ENCODE results near the gene MYL12A.

MYL12A gene

DNA sequence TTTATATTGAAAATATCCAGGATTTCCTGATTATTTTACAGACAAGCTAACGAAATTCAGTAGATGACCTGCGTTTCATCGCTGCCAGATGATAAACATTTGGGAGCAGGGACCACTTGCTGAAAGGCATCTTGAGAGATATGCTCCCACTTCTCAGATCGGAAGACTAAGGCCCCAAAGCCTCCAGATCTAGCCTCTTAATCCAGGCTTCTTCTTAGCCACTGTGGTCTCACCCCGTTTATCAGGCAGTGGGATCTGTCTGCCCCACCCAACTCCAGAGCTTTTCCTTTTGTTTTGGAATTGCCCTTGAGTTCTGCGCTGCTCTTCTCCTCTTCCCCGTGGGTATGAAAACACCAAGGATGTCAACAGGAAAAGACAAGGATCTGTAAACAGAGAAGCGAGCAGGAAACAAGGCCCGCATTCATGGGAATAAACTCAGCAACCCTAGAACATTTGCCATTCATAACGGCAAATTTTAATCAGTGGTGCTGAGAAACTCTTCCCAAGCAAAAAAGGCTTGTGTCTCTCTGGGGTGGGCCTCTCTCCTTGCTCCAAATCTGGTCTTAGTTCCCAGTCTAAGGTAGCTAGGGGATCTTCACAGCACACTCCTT, 35.8 kb downstream of the MYL12A start:
- no peak for DNase-seq (ENCODE audit: low spot score)

DNA sequence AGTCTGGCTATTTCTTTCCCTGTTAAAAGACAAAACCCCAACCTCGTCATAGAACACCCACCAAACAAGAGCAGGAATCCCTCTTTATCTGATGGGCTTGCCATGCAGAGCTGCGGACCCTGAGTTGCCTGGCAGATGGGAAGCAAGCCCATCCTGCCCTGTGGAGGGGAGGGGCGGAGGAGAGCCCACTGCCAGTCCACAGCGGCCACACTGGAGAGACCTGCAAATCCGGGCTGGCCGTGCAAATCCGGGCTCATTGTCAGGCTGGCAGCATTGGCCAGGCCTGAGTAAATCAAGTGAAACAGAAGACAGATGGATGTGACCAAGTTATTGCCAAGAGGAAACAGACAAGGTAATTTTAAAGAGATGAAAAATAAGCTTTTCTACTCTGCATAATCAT, 36.3 kb downstream of the MYL12A start:
- DNase-seq (ENCODE audit: low spot score): no peak

DNA sequence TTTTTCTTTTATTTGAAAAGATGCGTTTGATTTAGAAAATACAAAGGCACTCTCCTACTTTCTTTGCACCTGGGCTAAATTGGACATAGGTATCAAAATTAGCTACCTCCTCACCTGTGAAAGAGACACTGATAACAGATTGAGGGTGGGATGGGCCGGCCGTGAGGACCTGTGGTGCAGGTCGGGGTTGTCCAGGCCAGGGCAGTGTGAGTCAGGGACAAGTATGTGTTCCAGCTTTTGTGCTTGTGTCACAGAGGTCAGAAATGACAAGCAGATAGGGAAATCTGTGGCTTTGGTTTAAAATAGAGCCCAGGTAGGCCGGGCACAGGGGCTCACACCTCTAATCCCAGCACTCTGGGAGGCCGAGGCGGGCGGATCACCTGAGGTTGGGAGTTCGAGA, 36.9 kb downstream of the MYL12A start:
- DNase-seq (ENCODE audit: low spot score): no peak

DNA sequence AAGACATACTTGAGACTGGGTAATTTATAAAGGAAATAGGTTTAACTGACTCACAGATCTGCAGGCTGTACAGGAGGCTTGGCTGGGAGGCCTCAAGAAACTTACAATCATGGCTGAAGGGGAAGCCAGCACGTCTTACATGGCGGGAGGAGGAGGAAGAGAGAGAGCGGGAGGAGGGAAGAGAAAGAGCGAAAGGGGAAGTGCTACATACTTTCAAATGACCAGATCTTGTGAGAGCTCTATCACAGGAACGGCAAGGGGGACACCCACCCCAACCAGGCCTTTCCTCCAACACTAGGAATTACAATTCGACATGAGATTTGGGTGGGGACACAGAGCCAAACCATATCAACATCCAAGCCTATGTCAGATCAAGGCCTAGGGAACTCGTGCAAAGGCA, 38.6 kb downstream of the MYL12A start:
- no peak for DNase-seq (ENCODE audit: low spot score)

DNA sequence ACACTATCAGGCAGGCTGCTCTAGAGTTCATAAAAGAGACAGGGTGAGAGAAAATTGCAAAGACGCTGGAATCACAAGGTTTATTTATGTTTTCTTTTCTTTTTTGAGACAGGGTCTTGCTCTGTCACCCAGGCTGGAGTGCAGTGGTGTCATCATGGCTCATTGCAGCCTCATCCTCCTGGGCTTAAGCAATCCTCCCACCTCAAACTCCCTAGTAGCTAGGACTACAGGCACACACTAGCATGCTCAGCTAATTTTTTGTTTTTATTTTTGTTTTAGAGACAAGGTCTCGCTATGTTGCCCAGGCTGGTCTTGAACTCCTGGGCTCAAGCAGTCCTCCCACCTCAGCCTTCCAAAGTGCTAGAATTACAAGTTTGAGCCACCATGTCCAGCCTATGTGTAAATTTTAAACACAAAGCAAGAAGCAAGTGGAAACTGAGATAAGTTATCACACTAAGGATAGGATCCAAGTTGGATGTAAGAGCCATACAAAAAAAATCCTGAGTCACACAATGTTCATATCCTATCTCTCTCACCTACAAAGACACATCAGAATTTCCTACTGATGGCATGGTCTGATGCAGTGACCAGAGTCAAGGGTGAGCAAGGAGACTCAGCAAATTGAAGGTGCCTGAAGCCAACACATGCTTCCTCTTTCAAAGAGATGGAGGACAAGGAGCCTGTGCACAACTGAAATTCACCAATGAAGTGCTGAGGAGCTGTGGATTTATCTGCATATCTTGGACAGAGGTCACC, 45.8 kb downstream of the MYL12A start:
- DNase-seq (ENCODE audit: low spot score): no peak

DNA sequence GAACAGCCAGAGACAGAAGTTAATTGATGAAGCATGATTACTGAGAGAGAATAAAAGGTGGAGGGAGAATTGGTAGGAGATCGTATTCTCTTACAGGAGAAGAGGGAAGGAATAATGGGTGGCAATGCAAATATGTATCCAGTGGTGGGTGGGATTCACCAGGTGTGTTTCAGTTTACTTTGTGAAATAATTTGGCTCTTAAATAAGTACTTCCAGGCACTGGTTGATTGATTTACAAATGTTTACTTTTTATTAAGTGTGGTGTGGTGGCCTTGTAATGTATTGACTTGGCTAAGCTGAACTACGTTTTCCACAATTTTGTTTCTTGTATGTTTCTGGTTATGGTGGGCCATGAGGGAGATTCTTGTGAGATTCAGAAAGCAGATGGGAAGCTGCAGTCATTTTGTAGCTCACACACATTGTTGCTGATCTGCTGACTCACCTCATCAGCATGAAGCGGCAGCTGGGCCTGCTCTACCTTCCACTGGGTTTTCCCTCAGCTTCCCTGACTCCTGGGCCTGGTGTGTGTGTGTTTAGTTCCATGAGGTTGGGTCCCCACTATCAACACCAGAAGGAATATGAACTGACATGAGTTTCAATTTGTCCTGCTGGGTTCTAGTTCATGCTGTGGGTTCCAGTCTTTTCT, 47.0 kb downstream of the MYL12A start:
- DNase-seq (ENCODE audit: low spot score): no peak

DNA sequence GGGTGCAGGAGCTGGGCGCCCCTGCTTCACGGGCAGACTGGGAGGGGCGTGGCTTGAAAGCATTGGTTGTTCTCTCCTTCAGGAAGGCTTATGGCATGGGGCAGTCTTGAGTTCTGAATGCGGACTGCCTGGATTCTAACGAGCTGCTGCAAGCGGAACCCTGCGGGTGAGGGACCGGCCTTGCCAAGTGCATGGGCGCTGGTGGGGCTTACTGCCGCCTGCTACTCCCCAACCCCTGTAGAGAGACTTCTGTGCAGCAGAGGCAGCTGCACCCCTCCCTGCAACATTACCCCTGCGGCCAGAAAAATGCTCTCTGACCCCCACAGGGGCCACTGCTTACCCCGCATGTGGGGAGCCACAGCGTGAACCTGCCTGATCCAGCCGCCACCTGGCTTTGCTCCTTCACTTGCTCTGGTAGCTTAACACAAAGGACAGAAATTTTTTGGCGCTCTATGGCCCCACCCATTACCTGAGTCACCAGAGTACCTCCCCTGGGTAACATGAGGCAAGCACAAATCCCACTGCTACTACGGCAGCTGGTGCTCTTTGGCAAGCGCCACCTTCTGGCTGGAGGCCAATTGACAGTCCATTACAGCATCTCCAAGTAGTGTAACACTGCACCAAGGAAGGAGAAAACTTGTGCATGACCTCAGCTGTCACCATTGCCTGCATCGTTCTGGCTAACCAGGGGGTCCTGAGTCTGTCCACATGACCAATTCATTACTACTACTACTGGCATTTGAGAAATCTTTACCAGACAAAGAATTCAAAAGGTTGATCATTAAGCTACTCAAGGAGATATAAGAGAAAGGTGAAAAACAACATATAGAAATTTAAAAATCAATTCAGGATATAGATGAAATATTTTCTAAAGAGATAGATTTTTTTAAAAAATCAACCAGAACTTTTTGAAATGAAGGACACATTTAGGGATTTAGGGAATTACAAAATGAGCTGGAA, 49.7 kb downstream of the MYL12A start:
- DNase-seq (ENCODE audit: low spot score): no peak

DNA sequence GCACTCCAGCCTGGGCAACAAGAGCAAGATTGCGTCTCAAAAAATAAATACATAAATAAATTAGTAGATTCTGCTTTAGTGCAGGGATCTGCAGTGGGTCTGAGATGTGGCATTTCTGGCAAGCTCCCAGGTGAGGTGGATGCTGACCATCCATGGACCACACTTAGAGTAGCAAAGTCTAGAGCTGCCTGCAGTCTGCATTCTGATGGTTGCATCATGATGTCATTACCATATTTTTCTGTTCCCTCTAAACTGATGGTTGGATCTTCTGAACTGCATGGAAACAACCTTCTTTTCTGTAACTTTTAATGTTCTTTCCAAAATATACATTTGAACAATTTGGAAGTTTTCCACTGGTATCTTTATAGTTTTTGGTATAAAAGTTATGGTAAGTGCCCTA, 57.2 kb downstream of the MYL12A start:
- no peak for DNase-seq (ENCODE audit: low spot score)

DNA sequence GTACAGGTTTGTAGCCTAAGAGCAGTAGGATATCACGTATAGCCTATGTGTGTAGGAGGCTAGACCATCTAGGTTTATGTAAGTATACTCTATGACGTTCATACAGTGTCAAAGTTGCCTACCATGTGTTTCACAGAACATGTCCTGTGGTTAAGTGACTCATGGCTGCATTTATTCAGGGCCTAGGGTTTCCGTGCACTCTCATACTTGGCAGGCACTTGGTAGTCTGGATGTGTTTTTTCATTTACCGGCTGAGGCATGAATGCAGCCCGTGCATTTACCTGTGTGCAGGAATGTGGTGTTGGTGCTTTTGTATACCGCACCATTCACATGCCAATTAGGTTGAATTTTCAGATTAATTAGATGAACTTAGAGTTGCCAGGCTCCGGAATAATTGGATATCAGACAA, 57.8 kb downstream of the MYL12A start:
- DNase-seq (ENCODE audit: low spot score): peak; percentile 94

Data from AG08395 (cell line).